ENCODE results near the gene DAB1.

Gene DAB1

DNA sequence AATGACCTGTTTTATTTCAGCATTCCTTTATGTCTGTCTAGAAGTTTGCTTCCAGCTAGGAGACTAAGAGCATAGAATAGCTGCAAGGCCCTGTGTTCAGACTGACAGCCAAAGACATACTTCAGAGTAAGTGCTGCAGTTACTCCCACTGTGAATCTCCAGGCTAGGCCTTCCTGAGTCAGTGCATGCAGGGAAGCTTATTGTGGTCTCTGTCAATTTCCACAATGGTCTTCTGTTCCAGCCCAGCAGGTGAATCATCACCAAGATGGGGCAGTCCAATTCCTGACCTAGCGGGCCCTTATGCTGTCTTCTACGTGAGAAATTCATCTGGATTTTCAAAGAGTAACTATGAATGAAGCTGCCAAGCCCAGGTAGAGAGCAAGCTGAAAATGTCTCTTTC, 311.7 kb downstream of the DAB1 start:
- H3K36me3 ChIP-seq (ENCODE audit: control insufficient read depth in 4 of 4, insufficient read depth in 4 of 4, low read length in 3 of 4): no peaks in the 10 kb centered on the region
- H3K27me3 ChIP-seq (replicated peaks in 2 of 5; ENCODE audit: control insufficient read depth in 4 of 5, insufficient read depth in 5 of 5, low read length in 4 of 5): peaks cover 0 to 2% (median 0%) of the 10 kb centered on the region in 5 experiments
- no peak overlapping the region for H3K27ac ChIP-seq (ENCODE audit: insufficient read depth in 1 of 2, low read depth in 1 of 2, low read length in 2 of 2, poor library complexity in 1 of 2, severe bottlenecking in 2 of 2)
- no peaks in the 10 kb centered on the region for H3K4me1 ChIP-seq (ENCODE audit: control extremely low read depth in 1 of 4, control insufficient read depth in 4 of 4, insufficient read depth in 4 of 4, low read length in 3 of 4)
- H3K4me3 ChIP-seq (ENCODE audit: control insufficient read depth in 1 of 7, extremely low read depth in 1 of 7, insufficient read depth in 4 of 7, low read depth in 2 of 7, low read length in 6 of 7): no peak overlapping the region
- DNase-seq: no peak
- no peaks in the 10 kb centered on the region for H3K9me3 ChIP-seq (ENCODE audit: control extremely low read depth in 1 of 5, control insufficient read depth in 4 of 5, insufficient read depth in 2 of 5, low read depth in 1 of 5, low read length in 4 of 5)
- POLR2A ChIA-PET: no interaction called here
- CTCF ChIA-PET: no interaction called here
- WGBS (ENCODE audit: insufficient coverage): 94% methylated on average over 2 of the region's 2 CpGs

- CTCF ChIA-PET: no interaction called here
- WGBS (ENCODE audit: insufficient coverage): 88% methylated on average over 2 of the region's 2 CpGs
- no peak for DNase-seq
- no peaks in the 10 kb centered on the region for H3K4me1 ChIP-seq (ENCODE audit: control extremely low read depth in 1 of 4, control insufficient read depth in 4 of 4, insufficient read depth in 4 of 4, low read length in 3 of 4)
- H3K4me3 ChIP-seq (ENCODE audit: control insufficient read depth in 1 of 7, extremely low read depth in 1 of 7, insufficient read depth in 4 of 7, low read depth in 2 of 7, low read length in 6 of 7): no peak overlapping the region
- POLR2A ChIA-PET: no interaction called here
- no peaks in the 10 kb centered on the region for H3K36me3 ChIP-seq (ENCODE audit: control insufficient read depth in 4 of 4, insufficient read depth in 4 of 4, low read length in 3 of 4)
- H3K27ac ChIP-seq (ENCODE audit: insufficient read depth in 1 of 2, low read depth in 1 of 2, low read length in 2 of 2, poor library complexity in 1 of 2, severe bottlenecking in 2 of 2): no peak overlapping the region
- H3K27me3 ChIP-seq (replicated peaks in 2 of 5; ENCODE audit: control insufficient read depth in 4 of 5, insufficient read depth in 5 of 5, low read length in 4 of 5): peaks cover 0 to 2% (median 0%) of the 10 kb centered on the region in 5 experiments
- H3K9me3 ChIP-seq (ENCODE audit: control extremely low read depth in 1 of 5, control insufficient read depth in 4 of 5, insufficient read depth in 2 of 5, low read depth in 1 of 5, low read length in 4 of 5): no peaks in the 10 kb centered on the region
Measured at GRCh38 chr1:57111175-57111574, 312.7 kb downstream of the DAB1 start.

DNA sequence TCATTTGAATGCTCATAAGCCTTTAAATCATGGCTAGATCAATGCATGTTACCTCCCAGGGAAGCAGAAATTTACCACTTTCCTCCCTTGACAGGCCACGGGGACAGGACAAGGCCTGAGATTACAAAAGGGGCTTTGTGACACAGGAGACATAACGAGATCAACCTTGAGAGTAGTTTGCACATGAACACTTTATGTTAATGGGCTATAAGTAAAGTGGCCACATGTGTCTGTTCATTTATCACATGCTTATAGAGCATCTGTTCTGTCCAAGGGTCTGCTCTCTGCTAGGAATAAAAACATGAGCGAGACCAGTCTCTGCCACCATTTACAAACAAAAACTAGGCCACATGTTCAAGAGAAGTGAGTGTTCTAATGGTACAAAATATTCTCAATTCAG, 314.0 kb downstream of the DAB1 start:
- CTCF ChIA-PET: no interaction called here
- no peak for DNase-seq
- Histone ChIP-seq H3K9me3 (ENCODE audit: control extremely low read depth in 1 of 5, control insufficient read depth in 4 of 5, insufficient read depth in 2 of 5, low read depth in 1 of 5, low read length in 4 of 5) (no peaks in the 10 kb centered on the region), H3K4me1 (ENCODE audit: control extremely low read depth in 1 of 4, control insufficient read depth in 4 of 4, insufficient read depth in 4 of 4, low read length in 3 of 4) (no peaks in the 10 kb centered on the region), H3K4me3 (ENCODE audit: control insufficient read depth in 1 of 7, extremely low read depth in 1 of 7, insufficient read depth in 4 of 7, low read depth in 2 of 7, low read length in 6 of 7) (no peak overlapping the region), H3K27ac (ENCODE audit: insufficient read depth in 1 of 2, low read depth in 1 of 2, low read length in 2 of 2, poor library complexity in 1 of 2, severe bottlenecking in 2 of 2) (no peak overlapping the region), H3K27me3 (replicated peaks in 2 of 5; ENCODE audit: control insufficient read depth in 4 of 5, insufficient read depth in 5 of 5, low read length in 4 of 5) (no peaks in the 10 kb centered on the region), H3K36me3 (ENCODE audit: control insufficient read depth in 4 of 4, insufficient read depth in 4 of 4, low read length in 3 of 4) (no peaks in the 10 kb centered on the region)
- POLR2A ChIA-PET: no interaction called here
- WGBS (ENCODE audit: insufficient coverage): 100% methylated on average over 1 of the region's 3 CpGs

- POLR2A ChIA-PET: no interaction called here
- H3K9me3 ChIP-seq (ENCODE audit: control extremely low read depth in 1 of 5, control insufficient read depth in 4 of 5, insufficient read depth in 2 of 5, low read depth in 1 of 5, low read length in 4 of 5): no peaks in the 10 kb centered on the region
- H3K4me3 ChIP-seq (ENCODE audit: control insufficient read depth in 1 of 7, extremely low read depth in 1 of 7, insufficient read depth in 4 of 7, low read depth in 2 of 7, low read length in 6 of 7): no peak overlapping the region
- no peaks in the 10 kb centered on the region for H3K27me3 ChIP-seq (replicated peaks in 2 of 5; ENCODE audit: control insufficient read depth in 4 of 5, insufficient read depth in 5 of 5, low read length in 4 of 5)
- WGBS (ENCODE audit: insufficient coverage): 100% methylated on average over 1 of the region's 1 CpG
- no peaks in the 10 kb centered on the region for H3K4me1 ChIP-seq (ENCODE audit: control extremely low read depth in 1 of 4, control insufficient read depth in 4 of 4, insufficient read depth in 4 of 4, low read length in 3 of 4)
- CTCF ChIA-PET: no interaction called here
- no peak for DNase-seq
- no peak overlapping the region for H3K27ac ChIP-seq (ENCODE audit: insufficient read depth in 1 of 2, low read depth in 1 of 2, low read length in 2 of 2, poor library complexity in 1 of 2, severe bottlenecking in 2 of 2)
- no peaks in the 10 kb centered on the region for H3K36me3 ChIP-seq (ENCODE audit: control insufficient read depth in 4 of 4, insufficient read depth in 4 of 4, low read length in 3 of 4)
Measured at GRCh38 chr1:57109247-57109646, 314.6 kb downstream of the DAB1 start.

DNA sequence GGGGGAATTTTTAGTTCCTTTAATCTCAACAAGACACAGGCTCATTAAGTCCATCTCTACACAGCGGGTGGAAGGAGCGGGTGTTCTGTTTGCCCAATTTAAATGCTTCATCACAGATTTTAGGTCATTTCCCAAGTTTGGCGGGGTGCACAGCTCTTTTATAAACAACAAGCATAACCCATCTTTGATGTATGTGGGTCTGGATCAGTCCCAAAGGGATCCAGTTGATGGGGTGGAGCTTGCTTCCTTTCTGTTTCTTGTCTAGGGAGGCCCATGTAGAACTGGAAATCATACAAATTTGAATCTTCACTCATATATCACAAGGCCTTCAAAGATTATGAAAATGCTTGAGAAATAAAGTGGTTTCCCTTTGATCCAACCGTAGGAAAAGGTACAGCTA, 317.6 kb downstream of the DAB1 start:
- no peaks in the 10 kb centered on the region for H3K36me3 ChIP-seq (ENCODE audit: control insufficient read depth in 4 of 4, insufficient read depth in 4 of 4, low read length in 3 of 4)
- 100% methylated on average over 3 of the region's 4 CpGs for WGBS (ENCODE audit: insufficient coverage)
- no peaks in the 10 kb centered on the region for H3K4me1 ChIP-seq (ENCODE audit: control extremely low read depth in 1 of 4, control insufficient read depth in 4 of 4, insufficient read depth in 4 of 4, low read length in 3 of 4)

DNA sequence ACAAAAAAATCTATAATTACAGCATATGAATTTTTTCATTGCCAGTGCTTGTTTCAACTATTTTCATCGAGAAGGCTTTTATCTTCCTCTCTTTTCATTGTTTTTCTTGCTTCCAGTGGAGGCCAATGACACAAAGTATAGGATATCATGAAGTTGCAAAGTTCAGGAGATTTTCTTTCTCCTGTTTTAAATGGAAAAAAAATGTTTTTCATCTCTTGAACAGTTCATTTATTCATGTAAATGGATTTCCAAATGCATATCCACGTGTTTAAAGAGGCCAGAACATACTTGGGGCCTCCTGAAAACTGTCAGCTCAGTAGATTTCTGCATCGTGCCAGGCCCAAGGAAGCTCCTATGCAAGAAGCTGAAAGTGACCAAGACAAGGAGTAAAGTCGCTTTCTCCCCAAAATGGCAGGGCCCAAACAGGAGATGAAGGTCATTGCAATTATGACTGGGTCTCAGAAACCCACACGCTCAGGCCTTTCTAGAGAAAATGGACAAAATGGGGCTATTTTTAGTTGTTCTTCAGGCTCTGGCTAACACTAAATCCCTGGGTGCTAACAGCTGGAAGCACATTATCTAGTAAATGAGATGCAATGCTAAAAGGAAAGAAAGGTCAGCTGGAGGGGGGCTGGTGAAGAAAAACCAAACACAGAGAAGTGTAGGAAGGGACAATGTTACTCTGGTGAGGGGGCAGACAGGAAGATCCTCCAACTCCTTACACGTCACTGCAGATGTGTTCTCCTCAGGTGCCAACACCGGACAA, 321.1 kb downstream of the DAB1 start:
- no peak overlapping the region for H3K4me3 ChIP-seq (ENCODE audit: control insufficient read depth in 1 of 7, extremely low read depth in 1 of 7, insufficient read depth in 4 of 7, low read depth in 2 of 7, low read length in 6 of 7)
- H3K9me3 ChIP-seq (ENCODE audit: control extremely low read depth in 1 of 5, control insufficient read depth in 4 of 5, insufficient read depth in 2 of 5, low read depth in 1 of 5, low read length in 4 of 5): no peaks in the 10 kb centered on the region
- H3K36me3 ChIP-seq (ENCODE audit: control insufficient read depth in 4 of 4, insufficient read depth in 4 of 4, low read length in 3 of 4): no peaks in the 10 kb centered on the region
- no peak for DNase-seq
- POLR2A ChIA-PET: no interaction called here
- H3K27ac ChIP-seq (ENCODE audit: insufficient read depth in 1 of 2, low read depth in 1 of 2, low read length in 2 of 2, poor library complexity in 1 of 2, severe bottlenecking in 2 of 2): no peak overlapping the region
- H3K4me1 ChIP-seq (ENCODE audit: control extremely low read depth in 1 of 4, control insufficient read depth in 4 of 4, insufficient read depth in 4 of 4, low read length in 3 of 4): no peaks in the 10 kb centered on the region
- WGBS (ENCODE audit: insufficient coverage): 85% methylated on average over 6 of the region's 7 CpGs
- no peaks in the 10 kb centered on the region for H3K27me3 ChIP-seq (replicated peaks in 2 of 5; ENCODE audit: control insufficient read depth in 4 of 5, insufficient read depth in 5 of 5, low read length in 4 of 5)
- CTCF ChIA-PET: no interaction called here

More for the DNA sequence above, 317.6 kb downstream of the DAB1 start:
- ChIA-PET CTCF (no interaction called here), POLR2A (no interaction called here)
- Histone ChIP-seq H3K9me3 (ENCODE audit: control extremely low read depth in 1 of 5, control insufficient read depth in 4 of 5, insufficient read depth in 2 of 5, low read depth in 1 of 5, low read length in 4 of 5) (no peaks in the 10 kb centered on the region), H3K27ac (ENCODE audit: insufficient read depth in 1 of 2, low read depth in 1 of 2, low read length in 2 of 2, poor library complexity in 1 of 2, severe bottlenecking in 2 of 2) (no peak overlapping the region), H3K27me3 (replicated peaks in 2 of 5; ENCODE audit: control insufficient read depth in 4 of 5, insufficient read depth in 5 of 5, low read length in 4 of 5) (no peaks in the 10 kb centered on the region), H3K4me3 (ENCODE audit: control insufficient read depth in 1 of 7, extremely low read depth in 1 of 7, insufficient read depth in 4 of 7, low read depth in 2 of 7, low read length in 6 of 7) (no peak overlapping the region)
- DNase-seq: no peak

- H3K27me3 ChIP-seq (replicated peaks in 2 of 5; ENCODE audit: control insufficient read depth in 4 of 5, insufficient read depth in 5 of 5, low read length in 4 of 5): no peaks in the 10 kb centered on the region
- no peak for DNase-seq
- 75% methylated on average over 1 of the region's 1 CpG for WGBS (ENCODE audit: insufficient coverage)
- no peak overlapping the region for H3K27ac ChIP-seq (ENCODE audit: insufficient read depth in 1 of 2, low read depth in 1 of 2, low read length in 2 of 2, poor library complexity in 1 of 2, severe bottlenecking in 2 of 2)
- H3K4me3 ChIP-seq (ENCODE audit: control insufficient read depth in 1 of 7, extremely low read depth in 1 of 7, insufficient read depth in 4 of 7, low read depth in 2 of 7, low read length in 6 of 7): no peak overlapping the region
- no peaks in the 10 kb centered on the region for H3K36me3 ChIP-seq (ENCODE audit: control insufficient read depth in 4 of 4, insufficient read depth in 4 of 4, low read length in 3 of 4)
- ChIA-PET POLR2A (no interaction called here), CTCF (no interaction called here)
- H3K4me1 ChIP-seq (ENCODE audit: control extremely low read depth in 1 of 4, control insufficient read depth in 4 of 4, insufficient read depth in 4 of 4, low read length in 3 of 4): no peaks in the 10 kb centered on the region
- H3K9me3 ChIP-seq (ENCODE audit: control extremely low read depth in 1 of 5, control insufficient read depth in 4 of 5, insufficient read depth in 2 of 5, low read depth in 1 of 5, low read length in 4 of 5): no peaks in the 10 kb centered on the region
Measured at GRCh38 chr1:57101209-57101608, 322.7 kb downstream of the DAB1 start.
